Panc1 (cell line): ENCODE measurements around the gene SH3TC1. TPM values are rescaled to one million over a fixed set of nuclear protein-coding genes. Genes with fewer than 3 reads are reported as not detected.

Source experiments
- ATAC-seq: fragments of 200-7000 bp; cut with Tn5 transposase; 2 replicates; pipeline ENCODE4 v1.9.1; 2020; ENCODE audit warnings: mild to moderate bottlenecking, moderate library complexity
- BruUV-seq: library from RNA; stranded (reverse); fragments of 400-500 nt; replicated peaks from 2 replicates; lab custom pipeline; 2021; lab: Mats Ljungman, UMichigan
- CTCF ChIA-PET: fragments of 300-600 bp; sonication (Branson Sonifier 250); formaldehyde crosslinking; loops from one replicate; lab custom pipeline; 2022; ENCODE audit warnings: antibody characterized with exemption; lab: Charles Lee
- POLR2A ChIA-PET: fragments of 300-600 bp; sonication (Branson Sonifier 250); formaldehyde crosslinking; loops from one replicate; lab custom pipeline; 2022; ENCODE audit warnings: antibody characterized with exemption; lab: Charles Lee
- DNase-seq: peaks from one replicate; pipeline ENCODE4 v3.0.0-alpha.2; 2010; ENCODE audit warnings: low read depth, low spot score
- H3K27ac ChIP-seq: 2 replicates; pipeline ENCODE4 v1.5.1; 2011; ENCODE audit warnings: mild to moderate bottlenecking, low read length, inconsistent platforms
- H3K27me3 ChIP-seq: fragments of 200-500 bp; sonication (Bioruptor generic); 2 replicates; pipeline ENCODE4 v1.6.0; 2014; ENCODE audit warnings: low read length, inconsistent platforms; ENCODE audit not compliant: control insufficient read depth, insufficient read depth
- H3K36me3 ChIP-seq: fragments of 200-500 bp; sonication (Bioruptor generic); 2 replicates; pipeline ENCODE4 v1.5.1; 2014; ENCODE audit warnings: inconsistent platforms, mild to moderate bottlenecking, low read length, moderate library complexity; ENCODE audit not compliant: control insufficient read depth, insufficient read depth
- H3K4me1 ChIP-seq: 2 replicates; pipeline ENCODE4 v1.5.1; 2011; ENCODE audit warnings: inconsistent platforms, mild to moderate bottlenecking, low read length, moderate library complexity; ENCODE audit not compliant: control insufficient read depth, insufficient read depth
- H3K4me3 ChIP-seq, 2 experiments: 2 replicates each; pipeline ENCODE4 v1.5.1; 2011 to 2012; ENCODE audit warnings: low read depth in 2 of 2, low read length in 2 of 2, mild to moderate bottlenecking in 2 of 2, inconsistent platforms in 1 of 2, moderate library complexity in 1 of 2
- H3K9me3 ChIP-seq: fragments of 200-500 bp; sonication (Bioruptor generic); 2 replicates; pipeline ENCODE4 v1.5.1; 2014; ENCODE audit warnings: low read depth, mild to moderate bottlenecking, inconsistent platforms, low read length, moderate library complexity; ENCODE audit not compliant: control insufficient read depth, insufficient read depth
- CTCF ChIP-seq: fragments of 450-650 bp; IDR thresholded peaks from 2 replicates; pipeline ENCODE4 v1.5.1; 2017; ENCODE audit warnings: mild to moderate bottlenecking
- POLR2AphosphoS5 ChIP-seq: IDR thresholded peaks from 2 replicates; pipeline ENCODE4 v1.6.1; 2012; ENCODE audit warnings: mild to moderate bottlenecking, low read depth, low read length, moderate library complexity
- REST ChIP-seq, 2 experiments: IDR thresholded peaks; 2 replicates each; pipeline ENCODE4 v1.6.1; 2011 to 2012; ENCODE audit warnings: low read depth in 2 of 2, control low read depth in 1 of 2, low read length in 1 of 2, mild to moderate bottlenecking in 1 of 2, moderate library complexity in 1 of 2; ENCODE audit not compliant: insufficient read depth in 1 of 2
- SIN3A ChIP-seq: IDR thresholded peaks from 2 replicates; pipeline ENCODE4 v1.6.1; 2012; ENCODE audit warnings: low read depth, mild to moderate bottlenecking, low read length, moderate library complexity, borderline replicate concordance; ENCODE audit not compliant: insufficient read depth
- TCF7L2 ChIP-seq: IDR thresholded peaks from 2 replicates; pipeline ENCODE4 v1.6.1; 2011; ENCODE audit warnings: mild to moderate bottlenecking, low read depth, low read length, inconsistent platforms
- in situ Hi-C: cut with HindIII; loops from 2 replicates; pipeline ENCODE4 v1.10.0; 2016; ENCODE audit warnings: low sequenced_read_pairs, low pct_unique_long_range_greater_than_20kb
- intact Hi-C: fragments of 100-400 bp; cut with micrococcal nuclease; formaldehyde crosslinking; loops from one replicate; pipeline ENCODE4 v1.10.0; 2022; ENCODE audit not compliant: unreplicated experiment
- total RNA-seq: library from RNA; stranded (reverse); gene quantifications from one replicate; pipeline ENCODE4 v1.2.1, GENCODE V29; 2021; ENCODE audit not compliant: unreplicated experiment

SH3TC1 gene
- total RNA-seq, 1 experiment from 2014 or later = 4.5 TPM

GRCh38 chr4:8277356-8278008, 78.4 kb downstream of the SH3TC1 start:
- in situ Hi-C loops (no loop called here), intact Hi-C loops (no loop called here)
- CTCF ChIA-PET = no interaction called here
- Histone ChIP-seq H3K9me3 (no peaks in the 10 kb centered on the region), H3K4me3 (no peak overlapping the region), H3K36me3 (no peaks in the 10 kb centered on the region), H3K4me1 (peaks cover 4% of the 10 kb centered on the region; the same call in 1 of the 2 replicates), H3K27ac (no peak overlapping the region), H3K27me3 (no peaks in the 10 kb centered on the region)
- POLR2A ChIA-PET = no interaction called here
- no peak for TF ChIP-seq REST (IDR thresholded peaks at IDR 0.05; ENCODE audit: insufficient read depth in 1 of 2, low read depth in 2 of 2, low read length in 1 of 2)
- no peak for TF ChIP-seq CTCF
- no peak for TF ChIP-seq TCF7L2
- TF ChIP-seq POLR2AphosphoS5 = no peak
- no peak for TF ChIP-seq SIN3A
- DNase-seq (no peak), ATAC-seq (peak; percentile 8; the same call in 1 of the 2 replicates)
- BruUV-seq = no TSS peak

- Histone ChIP-seq H3K9me3 (no peaks in the 10 kb centered on the region), H3K4me3 (no peak overlapping the region), H3K4me1 (peaks cover 4% of the 10 kb centered on the region; the same call in 1 of the 2 replicates), H3K27me3 (no peaks in the 10 kb centered on the region), H3K27ac (no peak overlapping the region), H3K36me3 (no peaks in the 10 kb centered on the region)
- ChIA-PET POLR2A (no interaction called here), CTCF (no interaction called here)
- no peak for TF ChIP-seq REST (IDR thresholded peaks at IDR 0.05; ENCODE audit: insufficient read depth in 1 of 2, low read depth in 2 of 2, low read length in 1 of 2)
- TF ChIP-seq SIN3A = no peak
- no peak for TF ChIP-seq CTCF
- no peak for TF ChIP-seq TCF7L2
- TF ChIP-seq POLR2AphosphoS5 = no peak
- intact Hi-C loops (no loop called here), in situ Hi-C loops (no loop called here)
- DNase-seq = no peak
- no TSS peak for BruUV-seq
- peak; percentile 41 for ATAC-seq
These were observed 78.9 kb downstream of the SH3TC1 start for GRCh38 chr4:8278009-8278395.
